Caco-2 (cell line): Measurements from ENCODE around the gene SYNJ1. TPM values are rescaled to one million over a fixed set of nuclear protein-coding genes. Genes with fewer than 3 reads are reported as not detected.

Experiments
- BruUV-seq: library from RNA; stranded (reverse); fragments of 400-500 nt; replicated peaks from 2 replicates; lab custom pipeline; 2021; lab: Mats Ljungman, UMichigan
- CTCF ChIA-PET: fragments of 300-600 bp; sonication (Branson Sonifier 250); formaldehyde crosslinking; loops from one replicate; lab custom pipeline; 2022; ENCODE audit warnings: antibody characterized with exemption; lab: Charles Lee
- POLR2A ChIA-PET: fragments of 300-600 bp; sonication (Branson Sonifier 250); formaldehyde crosslinking; loops from one replicate; lab custom pipeline; 2022; ENCODE audit warnings: antibody characterized with exemption; lab: Charles Lee
- DNase-seq, 2 experiments: peaks; one replicate each; pipeline versions ENCODE4 v3.0.0 to v3.0.0-alpha.2; 2020 to 2022
- H3K27me3 ChIP-seq: replicated peaks from 2 replicates; pipeline ENCODE4 v1.6.0; 2011; ENCODE audit warnings: low read length; ENCODE audit not compliant: control insufficient read depth, insufficient read depth
- H3K36me3 ChIP-seq: 2 replicates; pipeline ENCODE4 v1.5.1; 2011; ENCODE audit warnings: low read length; ENCODE audit not compliant: control insufficient read depth, insufficient read depth
- H3K4me1 ChIP-seq: fragments of 250-450 bp; sonication (Bioruptor Pico); 2 replicates; pipeline ENCODE4 v1.5.1; 2020; ENCODE audit warnings: mild to moderate bottlenecking
- H3K4me3 ChIP-seq: 2 replicates; pipeline ENCODE4 v1.5.1; 2011; ENCODE audit warnings: low read depth, mild to moderate bottlenecking, control low read depth, low read length
- H3K9me3 ChIP-seq: fragments of 250-450 bp; sonication (Bioruptor Pico); 2 replicates; pipeline ENCODE4 v1.5.1; 2020; ENCODE audit warnings: mild to moderate bottlenecking, moderate library complexity
- H3K27ac Mint-ChIP-seq: one replicate; pipeline ENCODE4 v1.8.0; 2022; ENCODE audit warnings: mixed read lengths; ENCODE audit not compliant: unreplicated experiment
- H3K27me3 Mint-ChIP-seq: one replicate; pipeline ENCODE4 v1.8.0; 2022; ENCODE audit warnings: mixed read lengths; ENCODE audit not compliant: insufficient read depth, unreplicated experiment
- H3K36me3 Mint-ChIP-seq: one replicate; pipeline ENCODE4 v1.8.0; 2022; ENCODE audit warnings: mild to moderate bottlenecking, mixed read lengths; ENCODE audit not compliant: insufficient read depth, unreplicated experiment
- H3K4me1 Mint-ChIP-seq: one replicate; pipeline ENCODE4 v1.8.0; 2022; ENCODE audit warnings: low read depth, mixed read lengths; ENCODE audit not compliant: unreplicated experiment
- H3K4me3 Mint-ChIP-seq: one replicate; pipeline ENCODE4 v1.8.0; 2022; ENCODE audit warnings: mild to moderate bottlenecking, moderate library complexity, mixed read lengths; ENCODE audit not compliant: unreplicated experiment
- H3K9me3 Mint-ChIP-seq: one replicate; pipeline ENCODE4 v1.8.0; 2022; ENCODE audit warnings: mixed read lengths; ENCODE audit not compliant: unreplicated experiment
- CTCF ChIP-seq, 2 experiments: fragments of 200-600 bp in 1 of 2; IDR thresholded peaks; 1 replicate in 1 of 2; 2 replicates in 1 of 2; pipeline versions ENCODE4 v1.5.1 to v1.8.0; 2011 to 2022; ENCODE audit warnings: antibody characterized with exemption in 1 of 2, control low read depth in 1 of 2, inconsistent platforms in 1 of 2, low read depth in 1 of 2, low read length in 1 of 2, mild to moderate bottlenecking in 1 of 2, moderate library complexity in 1 of 2; ENCODE audit not compliant: insufficient read depth in 1 of 2, severe bottlenecking in 1 of 2, unreplicated experiment in 1 of 2
- intact Hi-C: fragments of 100-400 bp; cut with micrococcal nuclease; formaldehyde crosslinking; loops from one replicate; pipeline ENCODE4 v1.10.0; 2022; ENCODE audit not compliant: unreplicated experiment
- total RNA-seq: library from RNA; stranded (reverse); gene quantifications from 2 replicates; pipeline ENCODE4 v1.2.3, GENCODE V29; 2022

SYNJ1 gene
- total RNA-seq, 1 experiment from 2014 or later: 8.3 TPM

DNA sequence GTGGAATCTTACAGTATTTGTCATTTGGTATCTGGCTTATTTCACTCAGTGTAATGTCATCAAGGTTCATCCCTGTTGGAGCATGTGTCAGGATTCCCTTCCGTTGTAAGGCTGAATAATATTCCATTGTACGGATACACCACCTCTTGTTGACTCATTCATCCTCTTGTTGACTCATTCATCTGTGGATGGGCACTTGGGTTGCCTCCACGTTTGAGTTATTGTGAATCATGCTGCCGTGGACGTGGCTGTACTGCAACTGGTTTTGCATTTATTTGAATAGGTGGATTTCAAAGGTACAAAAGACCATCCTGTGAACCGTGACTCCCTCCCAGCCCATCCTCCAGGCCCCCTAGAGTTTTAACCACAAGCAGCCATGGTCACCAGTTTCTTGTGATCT is 130.6 kb downstream of the SYNJ1 start:
- Mint-ChIP-seq H3K27me3 (no peaks in the 10 kb centered on the region), H3K36me3 (peaks cover 28% of the 10 kb centered on the region), H3K4me1 (peaks cover 10% of the 10 kb centered on the region), H3K4me3 (no peak overlapping the region), H3K27ac (no peak overlapping the region), H3K9me3 (no peaks in the 10 kb centered on the region)
- CTCF ChIA-PET: no interaction called here
- TF ChIP-seq CTCF (IDR thresholded peaks at IDR 0.05; ENCODE audit: insufficient read depth in 1 of 2, low read depth in 1 of 2, low read length in 1 of 2, severe bottlenecking in 1 of 2, unreplicated experiment in 1 of 2): no peak
- POLR2A ChIA-PET: no interaction called here
- intact Hi-C loops: no loop called here
- H3K9me3 ChIP-seq: no peaks in the 10 kb centered on the region
- no peak overlapping the region for H3K4me3 ChIP-seq
- H3K4me1 ChIP-seq: peaks cover 14% of the 10 kb centered on the region
- H3K27me3 ChIP-seq: no peaks in the 10 kb centered on the region
- no peaks in the 10 kb centered on the region for H3K36me3 ChIP-seq
- no peak for DNase-seq
- no TSS peak for BruUV-seq

- H3K36me3 ChIP-seq: no peaks in the 10 kb centered on the region
- POLR2A ChIA-PET: no interaction called here
- H3K27me3 ChIP-seq: no peaks in the 10 kb centered on the region
- H3K4me3 ChIP-seq: no peak overlapping the region
- CTCF ChIA-PET: interaction anchor here (0.9 kb wide), 1 partner anchor 18 kb away, joined by 3 read pairs; no protein-coding TSS in a partner anchor
- intact Hi-C loops: no loop called here
- Mint-ChIP-seq H3K4me1 (peaks cover 10% of the 10 kb centered on the region), H3K27me3 (no peaks in the 10 kb centered on the region), H3K27ac (no peak overlapping the region), H3K36me3 (peaks cover 18% of the 10 kb centered on the region), H3K9me3 (no peaks in the 10 kb centered on the region), H3K4me3 (no peak overlapping the region)
- peaks cover 20% of the 10 kb centered on the region for H3K4me1 ChIP-seq
- TF ChIP-seq CTCF (IDR thresholded peaks at IDR 0.05; ENCODE audit: insufficient read depth in 1 of 2, low read depth in 1 of 2, low read length in 1 of 2, severe bottlenecking in 1 of 2, unreplicated experiment in 1 of 2): no peak
- DNase-seq: no peak
- BruUV-seq: no TSS peak
- H3K9me3 ChIP-seq: no peaks in the 10 kb centered on the region
Measured at GRCh38 chr21:32595431-32595830, 132.4 kb downstream of the SYNJ1 start.

GRCh38 chr21:32593690-32594089 is 134.1 kb downstream of the SYNJ1 start:
- Mint-ChIP-seq H3K36me3 (peaks cover 8% of the 10 kb centered on the region), H3K4me1 (peaks cover 10% of the 10 kb centered on the region), H3K27ac (no peak overlapping the region), H3K9me3 (no peaks in the 10 kb centered on the region), H3K27me3 (no peaks in the 10 kb centered on the region), H3K4me3 (no peak overlapping the region)
- no TSS peak for BruUV-seq
- TF ChIP-seq CTCF (IDR thresholded peaks at IDR 0.05; ENCODE audit: insufficient read depth in 1 of 2, low read depth in 1 of 2, low read length in 1 of 2, severe bottlenecking in 1 of 2, unreplicated experiment in 1 of 2): no peak
- Histone ChIP-seq H3K27me3 (no peaks in the 10 kb centered on the region), H3K36me3 (no peaks in the 10 kb centered on the region), H3K4me3 (no peak overlapping the region), H3K9me3 (no peaks in the 10 kb centered on the region), H3K4me1 (peaks cover 20% of the 10 kb centered on the region)
- POLR2A ChIA-PET: no interaction called here
- no peak for DNase-seq
- CTCF ChIA-PET: interaction anchor here (0.6 to 1.4 kb wide), 3 partner anchors 8 to 233 kb away, joined by 3 to 5 read pairs (median 4); no protein-coding TSS in a partner anchor
- intact Hi-C loops: loop anchor here (1.0 to 2.0 kb wide), 2 partner anchors 25 to 160 kb away; no protein-coding TSS in a partner anchor
